Activated CD4-positive, alpha-beta T cell treated with anti-CD3 and anti-CD28 coated beads, Interleukin-2, amount 10 ng/mL, durations not matched to agents 7 days and 5 days (primary cell): ENCODE results near the gene AGFG1. TPM values are rescaled to one million over a fixed set of nuclear protein-coding genes. Genes with fewer than 3 reads are reported as not detected.

Source experiments
- CTCF ChIA-PET: fragments of 350-600 bp; sonication (Branson Sonifier 250); formaldehyde crosslinking; loops from one replicate; lab custom pipeline; 2021; ENCODE audit warnings: antibody characterized with exemption; lab: Charles Lee
- POLR2A ChIA-PET: fragments of 350-600 bp; sonication (Branson Sonifier 250); formaldehyde crosslinking; loops from one replicate; lab custom pipeline; 2021; ENCODE audit warnings: antibody characterized with exemption; lab: Charles Lee
- DNase-seq: peaks from one replicate; pipeline ENCODE4 v3.0.0-alpha.2; 2020
- H3K27ac Mint-ChIP-seq: one replicate; pipeline ENCODE4 v1.8.0; 2021; ENCODE audit warnings: mild to moderate bottlenecking, moderate library complexity, mixed read lengths
- H3K27me3 Mint-ChIP-seq: one replicate; pipeline ENCODE4 v1.8.0; 2021; ENCODE audit warnings: mixed read lengths
- H3K36me3 Mint-ChIP-seq: one replicate; pipeline ENCODE4 v1.8.0; 2021; ENCODE audit warnings: low read depth, mixed read lengths
- H3K4me1 Mint-ChIP-seq: one replicate; pipeline ENCODE4 v1.8.0; 2021; ENCODE audit warnings: mixed read lengths
- H3K4me3 Mint-ChIP-seq: one replicate; pipeline ENCODE4 v1.8.0; 2021; ENCODE audit warnings: mild to moderate bottlenecking, moderate library complexity, mixed read lengths
- H3K9me3 Mint-ChIP-seq: one replicate; pipeline ENCODE4 v1.8.0; 2021; ENCODE audit warnings: mixed read lengths
- total RNA-seq, 2 experiments: library from RNA; stranded (reverse); gene quantifications; one replicate each; pipeline ENCODE4 v1.2.3, GENCODE V29; 2021

AGFG1 gene
- total RNA-seq, 2 experiments from 2014 or later = 59.9 to 80.1 TPM

- H3K27me3 Mint-ChIP-seq = no peaks in the 10 kb centered on the region
- H3K27ac Mint-ChIP-seq = peak overlapping the region; percentile 89
- ChIA-PET POLR2A (no interaction called here), CTCF (no interaction called here)
- H3K9me3 Mint-ChIP-seq = no peaks in the 10 kb centered on the region
- DNase-seq = peak; percentile 30
- H3K4me1 Mint-ChIP-seq = peaks cover 78% of the 10 kb centered on the region
- H3K36me3 Mint-ChIP-seq = no peaks in the 10 kb centered on the region
- H3K4me3 Mint-ChIP-seq = peak overlapping the region; percentile 45
Observed at GRCh38 chr2:227464361-227464760, 7.6 kb upstream of the AGFG1 start.

GRCh38 chr2:227464851-227465250 lies 7.1 kb upstream of the AGFG1 start:
- Mint-ChIP-seq H3K4me1 (peaks cover 77% of the 10 kb centered on the region), H3K27ac (peak overlapping the region; percentile 89)
- CTCF ChIA-PET = no interaction called here

GRCh38 chr2:227466887-227467600 lies 4.9 kb upstream of the AGFG1 start:
- ChIA-PET POLR2A (no interaction called here), CTCF (no interaction called here)
- no peaks in the 10 kb centered on the region for H3K27me3 Mint-ChIP-seq
- H3K27ac Mint-ChIP-seq = peak overlapping the region; percentile 71
- DNase-seq = no peak
- H3K4me1 Mint-ChIP-seq = peaks cover 58% of the 10 kb centered on the region
- H3K4me3 Mint-ChIP-seq = no peak overlapping the region
- H3K9me3 Mint-ChIP-seq = no peaks in the 10 kb centered on the region
- H3K36me3 Mint-ChIP-seq = no peaks in the 10 kb centered on the region

More at GRCh38 chr2:227464851-227465250, 7.1 kb upstream of the AGFG1 start:
- Mint-ChIP-seq H3K9me3 (no peaks in the 10 kb centered on the region), H3K4me3 (peak overlapping the region; percentile 45), H3K27me3 (no peaks in the 10 kb centered on the region), H3K36me3 (no peaks in the 10 kb centered on the region)
- POLR2A ChIA-PET = no interaction called here
- DNase-seq = no peak

GRCh38 chr2:227471412-227471811 lies 544 bp upstream of the AGFG1 start:
- POLR2A ChIA-PET = no interaction called here

GRCh38 chr2:227472265-227473121 lies 537 bp downstream of the AGFG1 start:
- peak overlapping the region; percentile 78 for H3K4me3 Mint-ChIP-seq
- H3K9me3 Mint-ChIP-seq = no peaks in the 10 kb centered on the region
- CTCF ChIA-PET = no interaction called here
- no peaks in the 10 kb centered on the region for H3K36me3 Mint-ChIP-seq
- peak; percentile 63 for DNase-seq
- POLR2A ChIA-PET = no interaction called here
- peak overlapping the region; percentile 78 for H3K27ac Mint-ChIP-seq
- H3K27me3 Mint-ChIP-seq = no peaks in the 10 kb centered on the region
- H3K4me1 Mint-ChIP-seq = peaks cover 34% of the 10 kb centered on the region

More at GRCh38 chr2:227471412-227471811, 544 bp upstream of the AGFG1 start:
- no peak for DNase-seq
- Mint-ChIP-seq H3K27ac (peak overlapping the region; percentile 64), H3K9me3 (no peaks in the 10 kb centered on the region), H3K27me3 (no peaks in the 10 kb centered on the region), H3K4me1 (peaks cover 43% of the 10 kb centered on the region), H3K36me3 (no peaks in the 10 kb centered on the region), H3K4me3 (peak overlapping the region; percentile 64)
- CTCF ChIA-PET = interaction anchor here (0.6 to 1.1 kb wide), 5 partner anchors 9 to 137 kb away, joined by 3 read pairs; no protein-coding TSS in a partner anchor

GRCh38 chr2:227473122-227473461 lies 1.1 kb downstream of the AGFG1 start:
- Mint-ChIP-seq H3K9me3 (no peaks in the 10 kb centered on the region), H3K4me3 (peak overlapping the region; percentile 78), H3K4me1 (peaks cover 31% of the 10 kb centered on the region), H3K27ac (peak overlapping the region; percentile 65), H3K36me3 (no peaks in the 10 kb centered on the region), H3K27me3 (no peaks in the 10 kb centered on the region)
- POLR2A ChIA-PET = no interaction called here
- no peak for DNase-seq
- CTCF ChIA-PET = no interaction called here

- POLR2A ChIA-PET = no interaction called here
Observed at GRCh38 chr2:227473806-227474205, 1.9 kb downstream of the AGFG1 start.

GRCh38 chr2:227474410-227474809 lies 2.5 kb downstream of the AGFG1 start:
- ChIA-PET POLR2A (no interaction called here), CTCF (no interaction called here)
- no peaks in the 10 kb centered on the region for H3K36me3 Mint-ChIP-seq
- H3K27me3 Mint-ChIP-seq = no peaks in the 10 kb centered on the region
- H3K27ac Mint-ChIP-seq = no peak overlapping the region
- H3K4me3 Mint-ChIP-seq = peak overlapping the region; percentile 78
- no peak for DNase-seq
- H3K4me1 Mint-ChIP-seq = peaks cover 35% of the 10 kb centered on the region
- H3K9me3 Mint-ChIP-seq = no peaks in the 10 kb centered on the region

More at GRCh38 chr2:227473806-227474205, 1.9 kb downstream of the AGFG1 start:
- H3K36me3 Mint-ChIP-seq = no peaks in the 10 kb centered on the region
- peak overlapping the region; percentile 78 for H3K4me3 Mint-ChIP-seq
- CTCF ChIA-PET = interaction anchor here (0.6 kb wide), 1 partner anchor 10 kb away, joined by 3 read pairs; no protein-coding TSS in a partner anchor
- no peaks in the 10 kb centered on the region for H3K9me3 Mint-ChIP-seq
- no peak overlapping the region for H3K27ac Mint-ChIP-seq
- peaks cover 32% of the 10 kb centered on the region for H3K4me1 Mint-ChIP-seq
- no peak for DNase-seq
- H3K27me3 Mint-ChIP-seq = no peaks in the 10 kb centered on the region

- no peak for DNase-seq
- Mint-ChIP-seq H3K4me1 (peaks cover 53% of the 10 kb centered on the region), H3K4me3 (no peak overlapping the region), H3K9me3 (no peaks in the 10 kb centered on the region), H3K27ac (no peak overlapping the region), H3K36me3 (peaks cover 2% of the 10 kb centered on the region), H3K27me3 (no peaks in the 10 kb centered on the region)
- POLR2A ChIA-PET = no interaction called here
- CTCF ChIA-PET = no interaction called here
Observed at GRCh38 chr2:227477291-227477690, 5.3 kb downstream of the AGFG1 start.

GRCh38 chr2:227479865-227480475 lies 8.0 kb downstream of the AGFG1 start:
- H3K36me3 Mint-ChIP-seq = peaks cover 3% of the 10 kb centered on the region
- POLR2A ChIA-PET = interaction anchor here (0.9 kb wide), 1 partner anchor 29 kb away, joined by 3 read pairs; no protein-coding TSS in a partner anchor

GRCh38 chr2:227480528-227480927 lies 8.6 kb downstream of the AGFG1 start:
- no peak for DNase-seq
- peaks cover 5% of the 10 kb centered on the region for H3K9me3 Mint-ChIP-seq
- ChIA-PET POLR2A (no interaction called here), CTCF (interaction anchor here (0.7 to 1.0 kb wide), 2 partner anchors 9 to 12 kb away, joined by 3 read pairs; no protein-coding TSS in a partner anchor)
- H3K36me3 Mint-ChIP-seq = peaks cover 9% of the 10 kb centered on the region
- peak overlapping the region; percentile 16 for H3K27ac Mint-ChIP-seq
- peaks cover 42% of the 10 kb centered on the region for H3K4me1 Mint-ChIP-seq
- no peaks in the 10 kb centered on the region for H3K27me3 Mint-ChIP-seq
- H3K4me3 Mint-ChIP-seq = no peak overlapping the region

More at GRCh38 chr2:227479865-227480475, 8.0 kb downstream of the AGFG1 start:
- Mint-ChIP-seq H3K9me3 (peaks cover 1% of the 10 kb centered on the region), H3K27ac (no peak overlapping the region), H3K4me1 (peaks cover 47% of the 10 kb centered on the region), H3K27me3 (no peaks in the 10 kb centered on the region), H3K4me3 (no peak overlapping the region)
- no peak for DNase-seq
- CTCF ChIA-PET = interaction anchor here (0.7 to 1.0 kb wide), 2 partner anchors 9 to 12 kb away, joined by 3 read pairs; no protein-coding TSS in a partner anchor

- H3K4me1 Mint-ChIP-seq = peaks cover 44% of the 10 kb centered on the region
- H3K4me3 Mint-ChIP-seq = no peak overlapping the region
- H3K27me3 Mint-ChIP-seq = no peaks in the 10 kb centered on the region
- ChIA-PET POLR2A (interaction anchor here (0.6 kb wide), 1 partner anchor 83 kb away, joined by 6 read pairs; no protein-coding TSS in a partner anchor), CTCF (no interaction called here)
- H3K27ac Mint-ChIP-seq = no peak overlapping the region
- H3K36me3 Mint-ChIP-seq = peaks cover 15% of the 10 kb centered on the region
- DNase-seq = no peak
- H3K9me3 Mint-ChIP-seq = peaks cover 11% of the 10 kb centered on the region
Observed at GRCh38 chr2:227482638-227483340, 10.8 kb downstream of the AGFG1 start.
